CD4-positive, alpha-beta T cell (primary cell): ENCODE data around the gene DISP3. TPM values are rescaled to one million over a fixed set of nuclear protein-coding genes. Genes with fewer than 3 reads are reported as not detected.
A peak's percentile ranks its signal among the peaks of the same experiment; 100 is the strongest.

Source experiments
- ATAC-seq: fragments of 200-7000 bp; cut with Tn5 transposase; one replicate; pipeline ENCODE4 v1.10.0; 2022; ENCODE audit warnings: mild to moderate bottlenecking; ENCODE audit not compliant: poor library complexity
- CTCF ChIA-PET: fragments of 350-600 bp; sonication (Branson Sonifier 250); formaldehyde crosslinking; loops from one replicate; lab custom pipeline; 2021; ENCODE audit warnings: antibody characterized with exemption, inconsistent platforms; lab: Charles Lee
- POLR2A ChIA-PET: fragments of 350-600 bp; sonication (Branson Sonifier 250); formaldehyde crosslinking; loops from one replicate; lab custom pipeline; 2021; ENCODE audit warnings: antibody characterized with exemption, inconsistent platforms; lab: Charles Lee
- DNase-seq, 14 experiments: peaks; one replicate each; pipeline ENCODE4 v3.0.0-alpha.2; 2013 to 2020; ENCODE audit warnings: mixed read lengths in 2 of 14
- H3K27ac ChIP-seq, 2 donors: one replicate each; pipeline versions ENCODE4 v1.5.1 to v1.7.0; 2013; ENCODE audit warnings: low read length in 2 of 2, low read depth in 1 of 2, mild to moderate bottlenecking in 1 of 2
- H3K27me3 ChIP-seq, 2 experiments: 1 replicate in 1 of 2; 2 replicates in 1 of 2; pipeline versions ENCODE4 v1.6.1 to v1.7.0; 2013; ENCODE audit warnings: low read length in 2 of 2, control low read depth in 1 of 2, mild to moderate bottlenecking in 1 of 2, moderate library complexity in 1 of 2; ENCODE audit not compliant: insufficient read depth in 2 of 2, control insufficient read depth in 1 of 2
- H3K36me3 ChIP-seq: one replicate; pipeline ENCODE4 v1.6.1; 2013; ENCODE audit warnings: low read length, control low read depth; ENCODE audit not compliant: insufficient read depth
- H3K4me1 ChIP-seq: one replicate; pipeline ENCODE4 v1.6.1; 2013; ENCODE audit warnings: low read length, control low read depth; ENCODE audit not compliant: insufficient read depth
- H3K4me3 ChIP-seq: one replicate; pipeline ENCODE4 v1.5.1; 2013; ENCODE audit warnings: mild to moderate bottlenecking, low read length, moderate library complexity
- H3K9me3 ChIP-seq, 2 experiments: 1 replicate in 1 of 2; 2 replicates in 1 of 2; pipeline versions ENCODE4 v1.6.1 to v1.7.0; 2013; ENCODE audit warnings: low read length in 2 of 2, mild to moderate bottlenecking in 2 of 2, control low read depth in 1 of 2, moderate library complexity in 1 of 2; ENCODE audit not compliant: control insufficient read depth in 1 of 2, insufficient read depth in 1 of 2
- H3K27ac Mint-ChIP-seq: one replicate; pipeline ENCODE4 v1.8.0; 2020; ENCODE audit warnings: mixed read lengths
- H3K27me3 Mint-ChIP-seq: one replicate; pipeline ENCODE4 v1.8.0; 2021; ENCODE audit warnings: mixed read lengths
- H3K36me3 Mint-ChIP-seq: one replicate; pipeline ENCODE4 v1.8.0; 2021; ENCODE audit warnings: low read depth, mixed read lengths
- H3K4me1 Mint-ChIP-seq: one replicate; pipeline ENCODE4 v1.8.0; 2021; ENCODE audit warnings: low read depth, mixed read lengths
- H3K4me3 Mint-ChIP-seq: one replicate; pipeline ENCODE4 v1.8.0; 2020; ENCODE audit warnings: mild to moderate bottlenecking, mixed read lengths
- H3K9me3 Mint-ChIP-seq: one replicate; pipeline ENCODE4 v1.8.0; 2020; ENCODE audit warnings: mixed read lengths
- intact Hi-C, 2 experiments: fragments of 100-400 bp; cut with DNase I in 1 of 2; cut with micrococcal nuclease in 1 of 2; formaldehyde crosslinking; loops; one replicate each; pipeline versions ENCODE4 v1.15.1 to v1.9.0; 2023 to 2025; cut with DNase I, micrococcal nuclease
- total RNA-seq, 174 experiments: library from RNA in 2 of 174; stranded (reverse) in 2 of 174; gene quantifications; one replicate each; pipeline ENCODE4 v1.2.3 and lab custom pipeline; 2021 to 2026
- TF ChIP-seq, protein P1 (sequence below): fragments of 200-600 bp; IDR thresholded peaks from one replicate; pipeline ENCODE4 v1.8.0; 2022; ENCODE audit warnings: antibody characterized with exemption, mild to moderate bottlenecking

The DISP3 gene
- total RNA-seq, 2 experiments from 2014 or later: 0.55 to 0.56 TPM

DNA sequence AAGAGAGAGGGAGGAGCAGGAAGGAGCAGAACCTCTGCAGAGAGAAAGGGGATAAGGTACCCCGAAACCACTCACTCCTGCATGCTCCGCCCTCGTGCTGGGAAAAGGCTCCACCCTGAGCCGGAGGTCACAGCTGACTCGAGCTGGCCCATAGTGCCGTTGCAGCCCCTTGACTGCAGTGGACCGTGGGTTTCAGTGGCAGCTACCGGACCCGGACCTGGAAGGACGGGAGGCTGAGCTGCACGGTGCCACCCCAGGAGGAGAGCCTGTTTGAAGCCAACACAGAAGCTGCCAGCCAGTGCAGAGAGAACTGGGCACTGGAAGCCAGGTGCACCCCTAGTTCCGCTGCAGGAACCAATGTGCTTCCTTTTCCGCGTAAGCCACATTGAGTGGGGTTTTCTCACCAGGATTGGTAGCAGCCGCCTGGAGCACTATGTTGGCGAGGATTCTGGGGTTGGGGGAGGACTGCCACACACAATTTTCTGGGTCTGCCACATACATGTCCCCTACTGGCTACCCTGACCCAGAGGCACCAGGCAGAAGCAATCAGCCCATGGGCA lies 91.9 kb downstream of the DISP3 start:
- Mint-ChIP-seq H3K27ac (no peak overlapping the region), H3K36me3 (no peaks in the 10 kb centered on the region), H3K9me3 (no peaks in the 10 kb centered on the region), H3K4me3 (no peak overlapping the region), H3K27me3 (peaks cover 10% of the 10 kb centered on the region), H3K4me1 (no peaks in the 10 kb centered on the region)
- POLR2A ChIA-PET: no interaction called here
- H3K27ac ChIP-seq: no peak overlapping the region
- H3K4me1 ChIP-seq: peaks cover 4% of the 10 kb centered on the region
- TF ChIP-seq, protein P1, sequence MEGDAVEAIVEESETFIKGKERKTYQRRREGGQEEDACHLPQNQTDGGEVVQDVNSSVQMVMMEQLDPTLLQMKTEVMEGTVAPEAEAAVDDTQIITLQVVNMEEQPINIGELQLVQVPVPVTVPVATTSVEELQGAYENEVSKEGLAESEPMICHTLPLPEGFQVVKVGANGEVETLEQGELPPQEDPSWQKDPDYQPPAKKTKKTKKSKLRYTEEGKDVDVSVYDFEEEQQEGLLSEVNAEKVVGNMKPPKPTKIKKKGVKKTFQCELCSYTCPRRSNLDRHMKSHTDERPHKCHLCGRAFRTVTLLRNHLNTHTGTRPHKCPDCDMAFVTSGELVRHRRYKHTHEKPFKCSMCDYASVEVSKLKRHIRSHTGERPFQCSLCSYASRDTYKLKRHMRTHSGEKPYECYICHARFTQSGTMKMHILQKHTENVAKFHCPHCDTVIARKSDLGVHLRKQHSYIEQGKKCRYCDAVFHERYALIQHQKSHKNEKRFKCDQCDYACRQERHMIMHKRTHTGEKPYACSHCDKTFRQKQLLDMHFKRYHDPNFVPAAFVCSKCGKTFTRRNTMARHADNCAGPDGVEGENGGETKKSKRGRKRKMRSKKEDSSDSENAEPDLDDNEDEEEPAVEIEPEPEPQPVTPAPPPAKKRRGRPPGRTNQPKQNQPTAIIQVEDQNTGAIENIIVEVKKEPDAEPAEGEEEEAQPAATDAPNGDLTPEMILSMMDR: no peak
- no peak for ATAC-seq
- H3K9me3 ChIP-seq: no peaks in the 10 kb centered on the region
- peaks cover 2 to 3% of the 10 kb centered on the region in 2 experiments for H3K27me3 ChIP-seq
- intact Hi-C loops: no loop called here
- DNase-seq: no peak
- H3K36me3 ChIP-seq: no peaks in the 10 kb centered on the region
- CTCF ChIA-PET: no interaction called here
- H3K4me3 ChIP-seq: no peak overlapping the region

DNA sequence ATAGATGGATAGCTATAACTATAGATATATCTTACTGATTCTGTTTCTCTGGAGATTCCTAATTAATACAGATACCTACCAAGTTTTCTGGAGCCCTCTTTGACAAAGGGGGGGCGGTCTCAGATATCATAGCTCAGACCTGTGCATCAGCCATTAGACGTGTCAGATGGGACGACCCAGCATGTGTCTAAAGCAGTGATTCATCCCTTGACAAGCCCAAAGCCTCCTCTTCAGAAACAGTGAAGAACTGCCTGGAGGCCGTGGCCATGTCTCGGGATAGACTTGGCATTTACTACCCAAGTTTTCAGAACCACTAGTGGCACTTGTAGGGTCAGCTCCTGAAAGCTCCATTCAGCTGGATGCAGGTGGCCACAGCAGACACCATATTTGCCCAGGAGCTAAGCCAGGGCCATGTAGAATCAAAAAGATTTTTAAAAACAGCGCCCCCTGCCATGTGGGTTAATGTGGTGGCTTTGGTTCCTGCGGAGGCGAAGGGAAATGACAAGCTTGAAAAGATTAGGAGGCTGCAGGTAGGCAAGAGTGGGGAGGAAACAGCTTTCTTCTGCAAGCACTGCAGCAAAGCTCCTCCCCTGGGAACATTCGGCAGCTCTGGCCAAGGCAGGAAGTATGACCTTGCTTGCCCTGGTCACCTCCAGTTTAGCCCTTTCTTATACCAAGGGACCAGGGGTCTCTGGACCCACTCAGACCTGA lies 93.1 kb downstream of the DISP3 start:
- Histone ChIP-seq H3K27ac (no peak overlapping the region), H3K4me3 (no peak overlapping the region), H3K27me3 (peaks cover 2 to 3% of the 10 kb centered on the region in 2 experiments), H3K4me1 (peaks cover 4% of the 10 kb centered on the region), H3K36me3 (no peaks in the 10 kb centered on the region), H3K9me3 (no peaks in the 10 kb centered on the region)
- DNase-seq (peak in 1 of 14 experiments; percentile 3), ATAC-seq (no peak)
- H3K4me3 Mint-ChIP-seq: no peak overlapping the region
- TF ChIP-seq, protein P1: no peak
- ChIA-PET CTCF (no interaction called here), POLR2A (no interaction called here)
- H3K27ac Mint-ChIP-seq: no peak overlapping the region
- peaks cover 10% of the 10 kb centered on the region for H3K27me3 Mint-ChIP-seq
- H3K9me3 Mint-ChIP-seq: no peaks in the 10 kb centered on the region
- no peaks in the 10 kb centered on the region for H3K4me1 Mint-ChIP-seq
- intact Hi-C loops: no loop called here
- no peaks in the 10 kb centered on the region for H3K36me3 Mint-ChIP-seq

DNA sequence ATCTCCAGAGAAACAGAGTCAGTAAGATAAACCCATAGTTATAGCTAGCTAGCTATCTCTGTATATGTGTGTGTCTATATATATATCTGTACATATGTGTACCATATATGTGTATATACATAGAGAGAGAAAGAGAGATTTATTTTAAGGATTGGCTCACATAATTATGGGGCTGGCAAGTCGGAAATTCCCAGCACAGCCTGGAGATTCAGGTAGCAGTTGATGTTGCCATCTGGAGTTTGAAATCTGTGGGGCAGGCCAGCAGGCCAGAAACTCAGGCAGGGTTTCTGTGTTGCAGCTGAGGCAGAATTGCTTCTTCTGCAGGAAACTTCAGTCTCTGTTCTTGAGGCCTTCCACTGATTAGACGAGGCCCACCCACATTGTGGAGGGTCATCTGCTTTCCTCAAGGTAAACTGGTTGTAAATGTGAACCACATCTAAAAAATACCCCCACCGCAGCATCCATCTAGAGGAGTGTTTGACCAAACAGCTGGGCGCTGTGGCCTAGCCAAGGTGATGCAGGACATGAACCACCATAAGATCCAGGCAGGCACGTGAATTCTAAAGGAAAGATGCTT lies 94.2 kb downstream of the DISP3 start:
- POLR2A ChIA-PET: no interaction called here
- intact Hi-C loops: no loop called here

More for the DNA sequence above, 94.2 kb downstream of the DISP3 start:
- Histone ChIP-seq H3K36me3 (no peaks in the 10 kb centered on the region), H3K4me1 (peaks cover 4% of the 10 kb centered on the region), H3K9me3 (no peaks in the 10 kb centered on the region), H3K4me3 (no peak overlapping the region), H3K27ac (no peak overlapping the region), H3K27me3 (peaks cover 3 to 7% of the 10 kb centered on the region in 2 experiments)
- TF ChIP-seq, protein P1: no peak
- no peak overlapping the region for H3K27ac Mint-ChIP-seq
- CTCF ChIA-PET: no interaction called here
- H3K9me3 Mint-ChIP-seq: no peaks in the 10 kb centered on the region
- H3K4me1 Mint-ChIP-seq: no peaks in the 10 kb centered on the region
- H3K36me3 Mint-ChIP-seq: no peaks in the 10 kb centered on the region
- DNase-seq: no peak
- H3K27me3 Mint-ChIP-seq: peaks cover 17% of the 10 kb centered on the region
- ATAC-seq: no peak
- H3K4me3 Mint-ChIP-seq: no peak overlapping the region
